Osteocyte (in vitro differentiated cells): ENCODE results near the gene ALOX15B. TPM values are rescaled to one million over a fixed set of nuclear protein-coding genes. Genes with fewer than 3 reads are reported as not detected.

Experiments
- DNase-seq: peaks from one replicate; pipeline ENCODE4 v3.0.0; 2021; ENCODE audit warnings: mixed read lengths; ENCODE audit not compliant: unreplicated experiment; ENCODE audit errors: extremely low spot score
- H3K27ac Mint-ChIP-seq: one replicate; pipeline ENCODE4 v1.8.0; 2021; ENCODE audit warnings: mild to moderate bottlenecking, mixed read lengths; ENCODE audit not compliant: unreplicated experiment
- H3K27me3 Mint-ChIP-seq: one replicate; pipeline ENCODE4 v1.8.0; 2021; ENCODE audit warnings: mixed read lengths; ENCODE audit not compliant: unreplicated experiment
- H3K36me3 Mint-ChIP-seq: one replicate; pipeline ENCODE4 v1.8.0; 2021; ENCODE audit warnings: mixed read lengths; ENCODE audit not compliant: unreplicated experiment
- H3K4me1 Mint-ChIP-seq: one replicate; pipeline ENCODE4 v1.8.0; 2021; ENCODE audit warnings: mixed read lengths; ENCODE audit not compliant: unreplicated experiment
- H3K4me3 Mint-ChIP-seq: one replicate; pipeline ENCODE4 v1.8.0; 2021; ENCODE audit warnings: mild to moderate bottlenecking, moderate library complexity, mixed read lengths; ENCODE audit not compliant: unreplicated experiment
- H3K9me3 Mint-ChIP-seq: one replicate; pipeline ENCODE4 v1.8.0; 2021; ENCODE audit warnings: mixed read lengths; ENCODE audit not compliant: unreplicated experiment
- CTCF ChIP-seq: fragments of 200-600 bp; sonication (generic); IDR thresholded peaks from 2 replicates; pipeline ENCODE4 v1.5.0; 2021; ENCODE audit warnings: antibody characterized with exemption, mild to moderate bottlenecking, moderate library complexity
- total RNA-seq: library from RNA; stranded (reverse); gene quantifications from 2 replicates; pipeline ENCODE4 v1.2.1, GENCODE V29; 2021

ALOX15B gene
- total RNA-seq, 1 donor from 2014 or later = not detected

GRCh38 chr17:8072341-8072728, 33.5 kb downstream of the ALOX15B start:
- no peak for TF ChIP-seq CTCF
- no peak for DNase-seq
- H3K27me3 Mint-ChIP-seq = peaks cover 93% of the 10 kb centered on the region
- no peaks in the 10 kb centered on the region for H3K9me3 Mint-ChIP-seq
- peaks cover 12% of the 10 kb centered on the region for H3K4me1 Mint-ChIP-seq
- no peaks in the 10 kb centered on the region for H3K36me3 Mint-ChIP-seq
- no peak overlapping the region for H3K27ac Mint-ChIP-seq
- H3K4me3 Mint-ChIP-seq = peak overlapping the region; percentile 53

- DNase-seq = no peak
- H3K27me3 Mint-ChIP-seq = peaks cover 92% of the 10 kb centered on the region
These were observed 34.0 kb downstream of the ALOX15B start for GRCh38 chr17:8072729-8073461.

GRCh38 chr17:8073627-8074484, 35.0 kb downstream of the ALOX15B start:
- Mint-ChIP-seq H3K4me3 (peak overlapping the region; percentile 26), H3K4me1 (peaks cover 12% of the 10 kb centered on the region), H3K9me3 (no peaks in the 10 kb centered on the region), H3K27me3 (peaks cover 86% of the 10 kb centered on the region), H3K36me3 (no peaks in the 10 kb centered on the region), H3K27ac (no peak overlapping the region)
- TF ChIP-seq CTCF = peak; percentile 85
- DNase-seq = peak; percentile 89

More at GRCh38 chr17:8072729-8073461, 34.0 kb downstream of the ALOX15B start:
- H3K36me3 Mint-ChIP-seq = no peaks in the 10 kb centered on the region
- H3K27ac Mint-ChIP-seq = no peak overlapping the region
- H3K4me3 Mint-ChIP-seq = peak overlapping the region; percentile 53
- TF ChIP-seq CTCF = no peak
- H3K4me1 Mint-ChIP-seq = peaks cover 12% of the 10 kb centered on the region
- no peaks in the 10 kb centered on the region for H3K9me3 Mint-ChIP-seq

- Mint-ChIP-seq H3K27ac (no peak overlapping the region), H3K4me3 (no peak overlapping the region), H3K36me3 (no peaks in the 10 kb centered on the region), H3K27me3 (peaks cover 83% of the 10 kb centered on the region), H3K9me3 (no peaks in the 10 kb centered on the region), H3K4me1 (peaks cover 15% of the 10 kb centered on the region)
- DNase-seq = no peak
- TF ChIP-seq CTCF = no peak
These were observed 35.7 kb downstream of the ALOX15B start for GRCh38 chr17:8074554-8074953.

- no peaks in the 10 kb centered on the region for H3K36me3 Mint-ChIP-seq
- no peak for DNase-seq
- peaks cover 20% of the 10 kb centered on the region for H3K4me1 Mint-ChIP-seq
- no peak for TF ChIP-seq CTCF
- H3K9me3 Mint-ChIP-seq = no peaks in the 10 kb centered on the region
- peaks cover 78% of the 10 kb centered on the region for H3K27me3 Mint-ChIP-seq
- no peak overlapping the region for H3K4me3 Mint-ChIP-seq
- H3K27ac Mint-ChIP-seq = no peak overlapping the region
These were observed 36.2 kb downstream of the ALOX15B start for GRCh38 chr17:8075081-8075480.
